Smooth muscle cell of the brain vasculature (primary cell): Measurements from ENCODE around the gene TFF3.

Experiments used
- DNase-seq: peaks from one replicate; pipeline ENCODE4 v3.0.0-alpha.2; 2012; ENCODE audit warnings: low read depth, low spot score

TFF3 gene

GRCh38 chr21:42289926-42290325, 25.3 kb downstream of the TFF3 start:
- no peak for DNase-seq

- no peak for DNase-seq
Measured at GRCh38 chr21:42288962-42289361, 26.2 kb downstream of the TFF3 start.

- no peak for DNase-seq
Measured at GRCh38 chr21:42287193-42288083, 27.8 kb downstream of the TFF3 start.

GRCh38 chr21:42286416-42286815, 28.8 kb downstream of the TFF3 start:
- DNase-seq = no peak

- DNase-seq = no peak
Measured at GRCh38 chr21:42285569-42286245, 29.5 kb downstream of the TFF3 start.

GRCh38 chr21:42282715-42283114, 32.5 kb downstream of the TFF3 start:
- no peak for DNase-seq

- no peak for DNase-seq
Measured at GRCh38 chr21:42282021-42282420, 33.2 kb downstream of the TFF3 start.

GRCh38 chr21:42281181-42281680, 34.0 kb downstream of the TFF3 start:
- no peak for DNase-seq

GRCh38 chr21:42280356-42281180, 34.6 kb downstream of the TFF3 start:
- DNase-seq = no peak

- no peak for DNase-seq
Measured at GRCh38 chr21:42279888-42280287, 35.3 kb downstream of the TFF3 start.

- DNase-seq = no peak
Measured at GRCh38 chr21:42279341-42279871, 35.8 kb downstream of the TFF3 start.

GRCh38 chr21:42278451-42279149, 36.6 kb downstream of the TFF3 start:
- DNase-seq = no peak

GRCh38 chr21:42277593-42277992, 37.6 kb downstream of the TFF3 start:
- DNase-seq = no peak

GRCh38 chr21:42276526-42277154, 38.6 kb downstream of the TFF3 start:
- DNase-seq = no peak

GRCh38 chr21:42276076-42276475, 39.1 kb downstream of the TFF3 start:
- DNase-seq = no peak

GRCh38 chr21:42272984-42273600, 42.1 kb downstream of the TFF3 start:
- DNase-seq = no peak

- DNase-seq = no peak
Measured at GRCh38 chr21:42272109-42272962, 42.9 kb downstream of the TFF3 start.

- DNase-seq = no peak
Measured at GRCh38 chr21:42271065-42271464, 44.1 kb downstream of the TFF3 start.

- no peak for DNase-seq
Measured at GRCh38 chr21:42269386-42269785, 45.8 kb downstream of the TFF3 start.
